HG03460 (cell line): ENCODE measurements around the gene IZUMO4.
"Not testable (repeated sequence)": the region's sequence is repeated elsewhere in the genome, so short reads cannot be mapped to it uniquely, and the experiment has no call there.

Experiments used
- ATAC-seq: cut with Tn5 transposase; IDR thresholded peaks from one replicate; pipeline ENCODE4 v1.9.1; 2021; ENCODE audit not compliant: unreplicated experiment

The IZUMO4 gene

GRCh38 chr19:2122251-2122650 lies 25.5 kb downstream of the IZUMO4 start:
- ATAC-seq, result no peak

GRCh38 chr19:2122982-2123381 lies 26.3 kb downstream of the IZUMO4 start:
- ATAC-seq, result no peak

- no peak for ATAC-seq
Measured at GRCh38 chr19:2123682-2124387, 27.1 kb downstream of the IZUMO4 start.

- no peak for ATAC-seq
Measured at GRCh38 chr19:2126879-2127518, 30.3 kb downstream of the IZUMO4 start.

- ATAC-seq, result no peak
Measured at GRCh38 chr19:2127758-2128157, 31.0 kb downstream of the IZUMO4 start.

GRCh38 chr19:2128252-2128651 lies 31.5 kb downstream of the IZUMO4 start:
- ATAC-seq, result not testable (repeated sequence)

GRCh38 chr19:2129022-2129421 lies 32.3 kb downstream of the IZUMO4 start:
- no peak for ATAC-seq

GRCh38 chr19:2129486-2129885 lies 32.8 kb downstream of the IZUMO4 start:
- ATAC-seq, result no peak

GRCh38 chr19:2129892-2130770 lies 33.4 kb downstream of the IZUMO4 start:
- no peak for ATAC-seq

GRCh38 chr19:2131012-2131975 lies 34.6 kb downstream of the IZUMO4 start:
- not testable (repeated sequence) for ATAC-seq

GRCh38 chr19:2132191-2132590 lies 35.5 kb downstream of the IZUMO4 start:
- no peak for ATAC-seq

- no peak for ATAC-seq
Measured at GRCh38 chr19:2132731-2133490, 36.2 kb downstream of the IZUMO4 start.

GRCh38 chr19:2135474-2136402 lies 39.0 kb downstream of the IZUMO4 start:
- no peak for ATAC-seq

- no peak for ATAC-seq
Measured at GRCh38 chr19:2136796-2137195, 40.1 kb downstream of the IZUMO4 start.

- ATAC-seq, result no peak
Measured at GRCh38 chr19:2138061-2138728, 41.5 kb downstream of the IZUMO4 start.

- no peak for ATAC-seq
Measured at GRCh38 chr19:2139385-2140137, 42.8 kb downstream of the IZUMO4 start.

GRCh38 chr19:2140138-2140569 lies 43.4 kb downstream of the IZUMO4 start:
- no peak for ATAC-seq
